Activated naive CD4-positive, alpha-beta T cell treated with anti-CD3 and anti-CD28 coated beads, Interleukin-2, amount 10 ng/mL, durations not matched to agents 7 days and 5 days (primary cell): Measurements from ENCODE around the gene ASIC4.

Source experiments
- CTCF ChIA-PET: fragments of 350-600 bp; sonication (Branson Sonifier 250); formaldehyde crosslinking; loops from one replicate; lab custom pipeline; 2021; ENCODE audit warnings: antibody characterized with exemption; lab: Charles Lee
- DNase-seq: peaks from one replicate; pipeline ENCODE4 v3.0.0-alpha.2; 2020
- H3K27ac Mint-ChIP-seq: one replicate; pipeline ENCODE4 v1.8.0; 2021; ENCODE audit warnings: mild to moderate bottlenecking, moderate library complexity, mixed read lengths
- H3K27me3 Mint-ChIP-seq: one replicate; pipeline ENCODE4 v1.8.0; 2021; ENCODE audit warnings: mild to moderate bottlenecking, mixed read lengths
- H3K36me3 Mint-ChIP-seq: one replicate; pipeline ENCODE4 v1.8.0; 2021; ENCODE audit warnings: mixed read lengths
- H3K4me1 Mint-ChIP-seq: one replicate; pipeline ENCODE4 v1.8.0; 2021; ENCODE audit warnings: mixed read lengths
- H3K4me3 Mint-ChIP-seq: one replicate; pipeline ENCODE4 v1.8.0; 2021; ENCODE audit warnings: mild to moderate bottlenecking, moderate library complexity, mixed read lengths
- H3K9me3 Mint-ChIP-seq: one replicate; pipeline ENCODE4 v1.8.0; 2021; ENCODE audit warnings: mixed read lengths

The ASIC4 gene

DNA sequence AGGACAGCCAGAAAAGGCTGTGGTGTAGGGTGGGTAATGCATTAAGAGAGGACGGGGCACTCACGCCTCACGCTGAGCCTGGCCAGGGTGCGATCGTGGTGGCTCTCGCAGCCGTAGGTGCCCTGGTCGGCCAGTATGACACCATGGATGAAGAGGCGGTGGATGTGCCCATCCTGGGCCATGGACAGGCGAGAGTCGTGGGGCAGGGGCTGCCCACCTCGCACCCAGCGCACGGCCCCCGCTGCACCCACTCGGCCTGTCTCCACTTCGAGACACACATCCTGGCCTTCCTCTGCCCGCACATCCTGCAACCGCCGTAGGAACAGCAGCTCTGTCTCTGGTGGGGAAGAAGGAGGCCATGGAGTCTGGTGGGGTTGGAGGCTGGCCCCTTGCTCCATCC lies 41.7 kb downstream of the ASIC4 start:
- H3K27me3 Mint-ChIP-seq = peaks cover 52% of the 10 kb centered on the region
- H3K9me3 Mint-ChIP-seq = no peaks in the 10 kb centered on the region
- CTCF ChIA-PET = interaction anchor here (1.1 to 2.0 kb wide), 2 partner anchors 17 to 60 kb away, joined by 3 to 5 read pairs; partner anchors contain the start of gene INHA

DNA sequence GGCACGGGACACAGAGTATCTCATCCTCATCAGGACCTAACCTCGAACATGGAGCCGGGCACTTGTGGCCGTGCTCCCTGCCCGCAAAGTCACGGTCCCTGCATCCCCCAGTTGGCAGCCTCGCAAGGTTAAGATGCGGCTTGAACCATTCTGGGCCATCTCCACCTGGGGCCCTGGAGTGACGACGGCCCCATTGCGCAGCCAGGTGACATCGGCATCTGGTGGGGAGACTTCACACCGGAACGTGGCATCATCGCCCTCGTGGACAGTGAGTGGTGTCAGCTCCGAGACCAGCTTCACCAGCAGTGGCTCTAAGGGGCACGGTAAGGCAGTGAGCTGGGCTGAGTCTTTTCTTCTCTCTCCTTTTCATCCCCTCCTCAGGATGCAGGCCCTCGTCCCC lies 42.1 kb downstream of the ASIC4 start:
- CTCF ChIA-PET = interaction anchor here (2.0 kb wide), 1 partner anchor 61 kb away, joined by 5 read pairs; a partner anchor contains a TSS
- peaks cover 47% of the 10 kb centered on the region for H3K27me3 Mint-ChIP-seq
- no peaks in the 10 kb centered on the region for H3K36me3 Mint-ChIP-seq
- no peaks in the 10 kb centered on the region for H3K9me3 Mint-ChIP-seq
- H3K4me3 Mint-ChIP-seq = no peak overlapping the region
- no peak overlapping the region for H3K27ac Mint-ChIP-seq
- DNase-seq = no peak
- H3K4me1 Mint-ChIP-seq = peaks cover 10% of the 10 kb centered on the region

More for the DNA sequence above, 41.7 kb downstream of the ASIC4 start:
- peaks cover 10% of the 10 kb centered on the region for H3K4me1 Mint-ChIP-seq
- DNase-seq = no peak
- H3K4me3 Mint-ChIP-seq = no peak overlapping the region
- H3K36me3 Mint-ChIP-seq = no peaks in the 10 kb centered on the region
- no peak overlapping the region for H3K27ac Mint-ChIP-seq

DNA sequence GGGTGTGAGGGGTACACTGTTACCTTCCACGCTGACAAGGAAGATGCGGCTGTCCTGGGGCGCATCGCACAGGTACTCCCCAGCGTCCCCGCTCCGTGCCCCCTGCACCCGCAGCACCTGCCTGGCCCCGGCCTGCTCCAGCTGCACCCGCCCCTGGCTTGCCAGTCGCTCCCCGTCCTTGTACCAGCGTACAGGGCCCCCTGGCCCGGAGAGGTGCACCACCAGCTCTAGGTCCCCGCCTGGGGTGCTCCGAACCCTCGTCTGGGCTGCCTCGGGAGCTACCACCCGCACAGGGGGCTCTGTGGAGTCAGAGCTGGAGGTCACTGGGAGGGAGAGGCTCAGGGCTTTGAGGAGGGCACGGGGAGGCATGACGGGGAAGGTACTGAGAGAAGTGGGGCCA lies 43.0 kb downstream of the ASIC4 start:
- peaks cover 38% of the 10 kb centered on the region for H3K27me3 Mint-ChIP-seq
- DNase-seq = no peak
- H3K9me3 Mint-ChIP-seq = no peaks in the 10 kb centered on the region
- H3K27ac Mint-ChIP-seq = no peak overlapping the region
- H3K4me1 Mint-ChIP-seq = peaks cover 4% of the 10 kb centered on the region
- CTCF ChIA-PET = interaction anchor here (1.6 to 2.0 kb wide), 3 partner anchors 15 to 62 kb away, joined by 5 to 7 read pairs (median 6); a partner anchor contains a TSS
- no peaks in the 10 kb centered on the region for H3K36me3 Mint-ChIP-seq
- no peak overlapping the region for H3K4me3 Mint-ChIP-seq

GRCh38 chr2:219557791-219558785 lies 43.8 kb downstream of the ASIC4 start:
- Mint-ChIP-seq H3K27me3 (peaks cover 31% of the 10 kb centered on the region), H3K27ac (no peak overlapping the region), H3K4me3 (no peak overlapping the region), H3K9me3 (no peaks in the 10 kb centered on the region), H3K4me1 (peaks cover 4% of the 10 kb centered on the region), H3K36me3 (no peaks in the 10 kb centered on the region)
- DNase-seq = no peak
- CTCF ChIA-PET = interaction anchor here (1.6 to 2.0 kb wide), 3 partner anchors 16 to 62 kb away, joined by 5 to 7 read pairs (median 6); a partner anchor contains a TSS

DNA sequence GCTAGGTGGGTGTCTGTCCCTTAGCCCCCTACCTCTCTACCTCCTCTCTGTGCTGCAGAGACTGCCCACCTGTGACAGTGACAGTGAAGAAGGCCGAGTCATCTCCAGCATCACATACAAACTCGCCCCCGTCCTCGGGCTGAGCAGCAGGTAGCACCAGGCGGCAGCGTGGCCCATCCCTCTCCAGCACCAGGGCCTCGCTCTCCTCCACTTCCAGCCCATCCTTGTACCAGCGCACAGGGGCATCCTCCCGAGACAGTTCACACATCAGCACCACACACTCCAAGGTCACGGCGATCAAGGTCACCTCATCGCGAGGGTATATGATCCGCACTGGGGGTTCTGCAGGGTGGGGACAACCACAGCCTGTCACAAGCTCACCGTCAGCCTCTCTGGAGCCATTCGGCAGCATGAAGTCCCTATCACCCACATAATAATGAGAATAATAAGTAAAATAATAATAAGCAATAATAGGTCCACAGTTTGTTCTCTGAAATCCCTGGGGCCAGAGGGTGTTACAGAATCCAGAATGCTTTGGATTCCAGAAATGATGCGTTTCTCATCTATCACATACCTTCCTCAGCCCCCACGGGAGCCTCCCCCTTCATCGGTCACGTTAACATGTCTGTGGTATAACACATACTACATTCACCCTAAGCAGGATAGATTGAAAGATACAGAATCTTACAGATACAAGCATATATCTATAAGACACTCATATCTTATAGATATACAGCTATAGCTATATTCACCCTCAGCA lies 45.1 kb downstream of the ASIC4 start:
- H3K27ac Mint-ChIP-seq = no peak overlapping the region
- no peaks in the 10 kb centered on the region for H3K4me1 Mint-ChIP-seq
- CTCF ChIA-PET = interaction anchor here (1.0 to 3.8 kb wide), 8 partner anchors 9 to 86 kb away, joined by 3 to 35 read pairs (median 7); partner anchors contain the start of gene OBSL1
- H3K36me3 Mint-ChIP-seq = no peaks in the 10 kb centered on the region
- H3K9me3 Mint-ChIP-seq = no peaks in the 10 kb centered on the region
- no peak for DNase-seq
- H3K27me3 Mint-ChIP-seq = peaks cover 18% of the 10 kb centered on the region
- no peak overlapping the region for H3K4me3 Mint-ChIP-seq

DNA sequence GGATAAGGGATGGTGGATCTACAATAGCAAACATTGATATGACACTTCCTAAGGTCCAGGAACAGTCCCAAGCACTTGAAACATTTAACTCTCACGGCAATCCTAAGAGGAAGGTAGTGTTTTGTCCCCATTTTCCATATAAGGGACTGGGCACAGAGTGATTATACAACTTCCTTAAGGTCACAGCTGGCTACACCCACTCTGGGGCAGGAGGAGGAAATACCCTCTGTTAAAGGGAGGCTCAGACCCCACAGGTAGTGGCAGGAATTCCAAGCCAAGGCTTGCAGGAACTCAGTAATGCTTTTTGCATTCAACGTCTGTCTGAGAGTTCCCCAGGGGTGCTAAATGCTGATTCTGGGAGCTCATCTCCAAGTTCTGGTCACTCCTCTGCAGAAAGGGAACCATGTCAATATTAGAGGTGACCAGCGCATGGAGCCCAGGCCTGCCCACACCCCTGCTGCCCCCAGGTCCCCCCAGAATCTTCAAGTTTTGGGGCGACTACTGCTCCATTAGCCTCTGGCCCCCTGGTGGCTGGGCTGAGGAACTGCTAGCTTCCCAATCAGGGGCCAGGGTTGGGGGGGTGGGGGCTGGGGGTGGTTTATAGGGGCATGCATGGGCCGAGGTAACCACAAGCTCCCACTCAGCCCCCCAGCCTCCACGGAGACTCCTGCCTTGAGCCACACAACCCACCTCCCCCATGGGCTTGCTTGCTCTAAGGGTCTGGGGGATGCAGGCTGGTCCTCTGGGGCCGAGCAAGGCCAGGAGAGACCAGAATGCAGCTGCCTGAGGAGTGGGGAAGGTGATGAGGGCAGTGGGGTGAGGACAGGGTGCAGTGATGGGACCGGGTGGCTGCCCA lies 46.0 kb downstream of the ASIC4 start:
- Mint-ChIP-seq H3K9me3 (no peaks in the 10 kb centered on the region), H3K27ac (no peak overlapping the region), H3K27me3 (peaks cover 21% of the 10 kb centered on the region), H3K36me3 (no peaks in the 10 kb centered on the region), H3K4me1 (no peaks in the 10 kb centered on the region), H3K4me3 (no peak overlapping the region)
- DNase-seq = peak; percentile 32
- CTCF ChIA-PET = interaction anchor here (0.7 to 3.8 kb wide), 18 partner anchors 9 to 85 kb away, joined by 3 to 35 read pairs (median 5); partner anchors contain the start of gene OBSL1

DNA sequence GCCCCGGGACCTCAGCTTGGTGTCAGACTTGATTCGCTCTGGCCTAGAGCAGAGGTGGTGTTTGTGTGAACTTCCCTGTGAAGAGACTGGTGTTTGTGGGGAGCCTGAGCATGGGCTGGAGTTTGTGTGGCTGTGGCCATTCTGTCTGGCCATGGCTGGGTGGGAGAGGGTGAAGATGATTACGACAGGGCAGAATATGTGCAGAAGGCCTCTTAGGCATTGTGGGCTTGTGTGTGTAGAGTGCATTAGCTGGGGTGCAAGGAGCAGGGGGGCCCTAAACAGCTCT lies 46.6 kb downstream of the ASIC4 start:
- H3K4me3 Mint-ChIP-seq = no peak overlapping the region
- no peak overlapping the region for H3K27ac Mint-ChIP-seq
- no peaks in the 10 kb centered on the region for H3K4me1 Mint-ChIP-seq
- H3K36me3 Mint-ChIP-seq = no peaks in the 10 kb centered on the region
- peaks cover 23% of the 10 kb centered on the region for H3K27me3 Mint-ChIP-seq
- no peak for DNase-seq
- no peaks in the 10 kb centered on the region for H3K9me3 Mint-ChIP-seq
- CTCF ChIA-PET = interaction anchor here (0.7 to 3.8 kb wide), 17 partner anchors 8 to 82 kb away, joined by 3 to 35 read pairs (median 5); partner anchors contain the start of gene OBSL1

DNA sequence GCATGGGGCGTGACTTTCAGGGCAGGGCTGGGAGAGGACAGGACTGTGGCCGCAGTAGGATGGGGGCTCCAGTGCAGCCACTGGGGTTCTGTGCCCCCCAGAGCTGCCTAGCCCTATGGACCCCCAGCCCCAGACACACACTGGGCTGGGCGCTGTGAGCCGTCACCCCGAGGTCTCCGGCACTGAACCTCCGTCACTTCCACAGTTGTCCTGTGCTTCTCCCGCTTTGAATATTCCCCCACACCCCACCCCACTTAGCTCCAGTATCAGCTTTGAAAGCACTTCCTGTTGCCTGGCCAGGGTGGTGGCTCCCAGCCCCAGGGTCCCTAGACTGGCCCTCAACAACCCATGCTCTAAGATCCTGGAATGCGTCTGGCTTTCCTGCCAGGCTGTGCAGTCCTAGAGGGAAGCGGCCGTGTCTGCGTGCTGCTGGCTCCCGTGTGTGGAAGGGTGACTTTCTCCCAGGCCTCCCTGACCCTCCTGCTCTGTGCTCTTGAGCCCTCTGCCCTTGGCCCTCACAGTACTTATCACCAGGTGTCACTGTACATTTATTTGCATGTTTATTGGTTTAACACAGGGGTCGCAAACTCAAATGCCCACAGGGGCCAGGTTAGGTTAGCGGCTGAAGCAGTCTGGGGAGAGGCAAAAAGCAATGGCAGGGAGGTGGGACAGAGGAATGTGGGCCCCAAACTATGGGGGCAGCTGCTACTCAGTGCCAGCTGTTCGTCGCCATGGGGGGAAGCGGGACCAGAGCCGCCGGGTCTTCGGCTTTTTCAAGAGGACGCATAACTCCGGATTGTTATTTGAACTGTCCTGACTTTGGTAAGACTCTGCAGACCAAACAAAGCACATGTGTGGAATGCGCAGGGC lies 47.1 kb downstream of the ASIC4 start:
- no peaks in the 10 kb centered on the region for H3K9me3 Mint-ChIP-seq
- H3K4me3 Mint-ChIP-seq = no peak overlapping the region
- H3K27me3 Mint-ChIP-seq = peaks cover 29% of the 10 kb centered on the region
- CTCF ChIA-PET = interaction anchor here (0.8 to 3.8 kb wide), 11 partner anchors 7 to 82 kb away, joined by 3 to 35 read pairs (median 5); no protein-coding TSS in a partner anchor
- H3K36me3 Mint-ChIP-seq = no peaks in the 10 kb centered on the region
- no peaks in the 10 kb centered on the region for H3K4me1 Mint-ChIP-seq
- no peak for DNase-seq
- H3K27ac Mint-ChIP-seq = no peak overlapping the region

DNA sequence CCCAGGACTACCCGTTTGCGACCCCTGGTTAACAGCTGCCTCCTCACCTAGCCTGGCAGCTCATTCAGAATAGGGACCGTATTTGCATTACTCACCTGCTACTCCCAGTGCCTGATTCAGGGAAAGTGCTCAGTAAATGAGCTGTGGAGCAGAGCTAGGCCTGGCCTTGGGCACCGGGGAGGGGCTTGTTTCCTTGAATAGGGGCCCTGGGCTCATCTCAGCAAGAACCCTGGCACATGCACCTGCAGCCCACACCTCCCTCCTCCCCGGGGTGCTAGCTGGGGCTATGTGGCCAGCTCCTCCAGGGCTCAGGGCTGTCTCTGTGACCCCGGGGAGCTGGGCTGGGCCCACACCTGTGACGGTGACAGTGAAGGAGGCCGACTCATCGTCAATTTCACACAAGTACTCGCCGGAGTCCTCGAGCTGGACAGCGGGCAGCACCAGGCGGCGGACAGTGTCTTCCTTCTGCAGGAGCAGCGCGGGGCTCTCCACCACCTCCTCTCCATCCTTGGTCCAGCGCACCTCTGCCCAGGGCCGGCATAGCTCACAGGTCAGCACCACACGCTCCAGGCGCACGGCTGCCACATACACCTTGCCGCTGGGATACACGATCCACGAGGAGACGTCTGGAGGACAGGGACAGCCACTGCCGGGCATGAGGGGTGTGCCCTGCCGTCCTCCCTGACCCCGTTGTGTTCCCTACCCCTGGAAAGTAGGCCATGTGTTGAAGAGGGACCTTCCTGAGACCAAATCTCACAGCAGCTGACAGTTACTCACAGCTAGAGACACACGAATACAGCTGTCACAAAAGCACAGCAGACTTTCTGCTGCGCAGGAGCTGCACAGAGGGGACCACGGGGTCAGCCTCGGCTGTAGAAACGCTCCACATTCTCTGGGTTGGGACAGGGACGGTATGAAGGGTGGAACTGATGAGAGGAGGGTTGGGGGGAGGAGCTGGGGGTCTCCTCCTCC lies 48.1 kb downstream of the ASIC4 start:
- H3K4me3 Mint-ChIP-seq = no peak overlapping the region
- no peak overlapping the region for H3K27ac Mint-ChIP-seq
- H3K36me3 Mint-ChIP-seq = no peaks in the 10 kb centered on the region

GRCh38 chr2:219563271-219563928 lies 49.1 kb downstream of the ASIC4 start:
- CTCF ChIA-PET = no interaction called here

More for the DNA sequence above, 48.1 kb downstream of the ASIC4 start:
- Mint-ChIP-seq H3K4me1 (no peaks in the 10 kb centered on the region), H3K9me3 (no peaks in the 10 kb centered on the region), H3K27me3 (peaks cover 36% of the 10 kb centered on the region)
- DNase-seq = no peak
- CTCF ChIA-PET = interaction anchor here (0.8 to 3.8 kb wide), 2 partner anchors 22 to 87 kb away, joined by 6 to 35 read pairs; no protein-coding TSS in a partner anchor

More at GRCh38 chr2:219563271-219563928, 49.1 kb downstream of the ASIC4 start:
- Mint-ChIP-seq H3K9me3 (no peaks in the 10 kb centered on the region), H3K27me3 (peaks cover 44% of the 10 kb centered on the region), H3K36me3 (no peaks in the 10 kb centered on the region), H3K4me3 (no peak overlapping the region), H3K4me1 (no peaks in the 10 kb centered on the region), H3K27ac (no peak overlapping the region)
- DNase-seq = no peak
